OCI-LY7 (cell line): ENCODE data around the gene EFNA3. TPM values are rescaled to one million over a fixed set of nuclear protein-coding genes. Genes with fewer than 3 reads are reported as not detected.
A peak's percentile ranks its signal among the peaks of the same experiment; 100 is the strongest.

Source experiments
- BruUV-seq: library from RNA; stranded (reverse); fragments of 400-500 nt; replicated peaks from 2 replicates; lab custom pipeline; 2021; lab: Mats Ljungman, UMichigan
- CTCF ChIA-PET: fragments of 300-600 bp; sonication (Branson Sonifier 250); formaldehyde crosslinking; loops from one replicate; lab custom pipeline; 2022; ENCODE audit warnings: antibody characterized with exemption; ENCODE audit not compliant: unreplicated experiment; lab: Charles Lee
- POLR2A ChIA-PET: fragments of 300-600 bp; sonication (Branson Sonifier 250); formaldehyde crosslinking; loops from one replicate; lab custom pipeline; 2022; ENCODE audit warnings: antibody characterized with exemption; lab: Charles Lee
- DNase-seq: peaks from one replicate; pipeline ENCODE4 v3.0.0-alpha.2; 2015; ENCODE audit warnings: low spot score
- H2AFZ ChIP-seq: fragments of 200-600 bp; sonication (generic), shearing (Covaris generic); 2 replicates; pipeline ENCODE4 v1.6.1; 2014; ENCODE audit warnings: mild to moderate bottlenecking, antibody characterized with exemption, low read length, moderate library complexity
- H3K27ac ChIP-seq: fragments of 200-600 bp; sonication (generic); 2 replicates; pipeline ENCODE4 v1.5.1; 2014; ENCODE audit warnings: mixed run types, low read depth, mild to moderate bottlenecking, moderate library complexity, low read length, inconsistent platforms; ENCODE audit not compliant: poor library complexity, severe bottlenecking
- H3K36me3 ChIP-seq: fragments of 200-600 bp; sonication (generic); 2 replicates; pipeline ENCODE4 v1.6.1; 2014; ENCODE audit warnings: mild to moderate bottlenecking, antibody characterized with exemption, low read length, moderate library complexity, mixed read lengths; ENCODE audit not compliant: insufficient read depth
- H3K4me1 ChIP-seq: fragments of 200-600 bp; sonication (generic); 2 replicates; pipeline ENCODE4 v1.5.1; 2014; ENCODE audit warnings: mild to moderate bottlenecking, low read length; ENCODE audit not compliant: insufficient read depth, poor library complexity, severe bottlenecking
- H3K4me2 ChIP-seq: fragments of 200-600 bp; sonication (generic); 2 replicates; pipeline ENCODE4 v1.6.1; 2014; ENCODE audit warnings: mild to moderate bottlenecking, low read length
- H3K4me3 ChIP-seq: fragments of 200-600 bp; sonication (generic); 2 replicates; pipeline ENCODE4 v1.5.1; 2014; ENCODE audit warnings: mild to moderate bottlenecking, low read depth, low read length; ENCODE audit not compliant: poor library complexity, severe bottlenecking
- H3K79me2 ChIP-seq: fragments of 200-600 bp; sonication (generic); 2 replicates; pipeline ENCODE4 v1.6.1; 2016; ENCODE audit warnings: low read depth, mild to moderate bottlenecking, low read length, moderate library complexity, mixed read lengths; ENCODE audit not compliant: insufficient read depth
- H3K9me2 ChIP-seq: fragments of 200-600 bp; sonication (generic); 2 replicates; pipeline ENCODE4 v1.6.1; 2016; ENCODE audit warnings: mild to moderate bottlenecking, low read length, mixed read lengths; ENCODE audit not compliant: insufficient read depth
- H3K9me3 ChIP-seq: fragments of 200-600 bp; sonication (generic); 2 replicates; pipeline ENCODE4 v1.6.1; 2014; ENCODE audit warnings: mild to moderate bottlenecking, mixed run types, low read length, mixed read lengths
- H4K20me1 ChIP-seq: fragments of 200-600 bp; sonication (generic); 2 replicates; pipeline ENCODE4 v1.6.1; 2014; ENCODE audit warnings: mild to moderate bottlenecking, antibody characterized with exemption, low read length, moderate library complexity, mixed read lengths; ENCODE audit not compliant: insufficient read depth
- CTCF ChIP-seq: fragments of 200-600 bp; sonication (generic); conservative IDR thresholded peaks from 2 replicates; pipeline ENCODE4 v1.5.1; 2014; ENCODE audit warnings: mild to moderate bottlenecking, antibody characterized with exemption, low read length, moderate library complexity, mixed read lengths
- EZH2phosphoT487 ChIP-seq: fragments of 200-600 bp; sonication (generic); IDR thresholded peaks from 2 replicates; pipeline ENCODE4 v1.6.1; 2018; ENCODE audit warnings: low read depth, borderline replicate concordance, mild to moderate bottlenecking, mixed run types, antibody characterized with exemption, low read length, moderate library complexity, mixed read lengths
- intact Hi-C: fragments of 100-400 bp; cut with micrococcal nuclease; formaldehyde crosslinking; loops from one replicate; pipeline ENCODE4 v1.10.0; 2022; ENCODE audit not compliant: unreplicated experiment
- total RNA-seq, 2 experiments: library from RNA; depleted of rRNA in 1 of 2; stranded (reverse); fragments of >200 nt in 1 of 2; shearing (Covaris generic) in 1 of 2; gene quantifications; 2 replicates each; pipeline ENCODE4 v1.2.3, GENCODE V29; 2014 to 2022

The EFNA3 gene
- total RNA-seq, 2 experiments from 2014 or later: 6.7 to 10.8 TPM

GRCh38 chr1:155079487-155080311 lies 1.1 kb downstream of the EFNA3 start:
- Histone ChIP-seq H3K4me2 (peak overlapping the region; percentile 79), H3K9me2 (no peaks in the 10 kb centered on the region), H2AFZ (no peak overlapping the region), H3K27ac (no peak overlapping the region), H3K79me2 (no peaks in the 10 kb centered on the region), H3K4me1 (peaks cover 63% of the 10 kb centered on the region), H4K20me1 (no peaks in the 10 kb centered on the region), H3K9me3 (no peaks in the 10 kb centered on the region), H3K4me3 (peak overlapping the region; percentile 62), H3K36me3 (no peaks in the 10 kb centered on the region)
- CTCF ChIA-PET: no interaction called here
- no peak for TF ChIP-seq CTCF
- peak; percentile 24; the same call in 1 of the 2 replicates for TF ChIP-seq EZH2phosphoT487
- DNase-seq: no peak
- POLR2A ChIA-PET: no interaction called here
- intact Hi-C loops: no loop called here
- no TSS peak for BruUV-seq

- H3K9me3 ChIP-seq: no peaks in the 10 kb centered on the region
- no TSS peak for BruUV-seq
- ChIA-PET POLR2A (no interaction called here), CTCF (no interaction called here)
- H3K79me2 ChIP-seq: no peaks in the 10 kb centered on the region
- H3K4me1 ChIP-seq: peaks cover 57% of the 10 kb centered on the region
- no peaks in the 10 kb centered on the region for H4K20me1 ChIP-seq
- no peak overlapping the region for H3K27ac ChIP-seq
- peak overlapping the region; percentile 79 for H3K4me2 ChIP-seq
- H3K4me3 ChIP-seq: peak overlapping the region; percentile 56
- no peak; the same call in none of the 2 replicates for TF ChIP-seq EZH2phosphoT487
- no peak for TF ChIP-seq CTCF
- no peaks in the 10 kb centered on the region for H3K36me3 ChIP-seq
- DNase-seq: peak; percentile 53
- no peaks in the 10 kb centered on the region for H3K9me2 ChIP-seq
- intact Hi-C loops: no loop called here
- H2AFZ ChIP-seq: no peak overlapping the region
Measured at GRCh38 chr1:155080312-155081228, 1.9 kb downstream of the EFNA3 start.
